Astrocyte (in vitro differentiated cells and primary cell): ENCODE data around the gene RALGAPA2. TPM values are rescaled to one million over a fixed set of nuclear protein-coding genes. Genes with fewer than 3 reads are reported as not detected.

ENCODE experiments used
- DNase-seq: peaks from one replicate; pipeline ENCODE4 v3.0.0-alpha.2; 2010; ENCODE audit warnings: low read depth
- FAIRE-seq: peaks from 2 replicates; lab custom pipeline; 2011; peaks lifted over from hg19 to GRCh38; lab: Jason Lieb, UNC
- H2AFZ ChIP-seq: 2 replicates; pipeline ENCODE4 v1.6.0; 2012; ENCODE audit warnings: low read depth, low read length, inconsistent platforms
- H3K27ac ChIP-seq: 2 replicates; pipeline ENCODE4 v1.5.1; 2011; ENCODE audit warnings: low read depth, low read length, inconsistent platforms
- H3K27me3 ChIP-seq: 2 replicates; pipeline ENCODE4 v1.6.0; 2011; ENCODE audit warnings: low read length, inconsistent platforms; ENCODE audit not compliant: insufficient read depth
- H3K36me3 ChIP-seq: 2 replicates; pipeline ENCODE4 v1.5.1; 2011; ENCODE audit warnings: low read length, inconsistent platforms; ENCODE audit not compliant: insufficient read depth
- H3K4me1 ChIP-seq: 2 replicates; pipeline ENCODE4 v1.5.1; 2011; ENCODE audit warnings: low read length, inconsistent platforms; ENCODE audit not compliant: insufficient read depth
- H3K4me2 ChIP-seq: 2 replicates; pipeline ENCODE4 v1.6.0; 2012; ENCODE audit warnings: low read length, inconsistent platforms
- H3K4me3 ChIP-seq: 2 replicates; pipeline ENCODE4 v1.5.1; 2011; ENCODE audit warnings: low read depth, mild to moderate bottlenecking, low read length, inconsistent platforms; ENCODE audit not compliant: insufficient read depth
- H3K79me2 ChIP-seq: 2 replicates; pipeline ENCODE4 v1.6.0; 2012; ENCODE audit warnings: mild to moderate bottlenecking, low read length, inconsistent platforms; ENCODE audit not compliant: insufficient read depth
- H3K9ac ChIP-seq: 2 replicates; pipeline ENCODE4 v1.6.0; 2012; ENCODE audit warnings: mild to moderate bottlenecking, low read length, inconsistent platforms
- H3K9me3 ChIP-seq: 2 replicates; pipeline ENCODE4 v1.5.1; 2012; ENCODE audit warnings: low read depth, mild to moderate bottlenecking, low read length, inconsistent platforms; ENCODE audit not compliant: insufficient read depth
- H4K20me1 ChIP-seq: 2 replicates; pipeline ENCODE4 v1.6.0; 2012; ENCODE audit warnings: low read length, inconsistent platforms; ENCODE audit not compliant: insufficient read depth
- H3K27ac Mint-ChIP-seq: one replicate; pipeline ENCODE4 v1.8.0; 2021; ENCODE audit warnings: mild to moderate bottlenecking, mixed read lengths; ENCODE audit not compliant: unreplicated experiment
- H3K27me3 Mint-ChIP-seq: one replicate; pipeline ENCODE4 v1.8.0; 2021; ENCODE audit warnings: low read depth, mixed read lengths; ENCODE audit not compliant: unreplicated experiment
- H3K36me3 Mint-ChIP-seq: one replicate; pipeline ENCODE4 v1.8.0; 2021; ENCODE audit warnings: low read depth, mixed read lengths; ENCODE audit not compliant: unreplicated experiment
- H3K4me1 Mint-ChIP-seq: one replicate; pipeline ENCODE4 v1.8.0; 2021; ENCODE audit warnings: low read depth, mixed read lengths; ENCODE audit not compliant: unreplicated experiment
- H3K4me3 Mint-ChIP-seq: one replicate; pipeline ENCODE4 v1.8.0; 2021; ENCODE audit warnings: mild to moderate bottlenecking, moderate library complexity, mixed read lengths; ENCODE audit not compliant: unreplicated experiment
- H3K9me3 Mint-ChIP-seq: one replicate; pipeline ENCODE4 v1.8.0; 2021; ENCODE audit warnings: mild to moderate bottlenecking, mixed read lengths; ENCODE audit not compliant: unreplicated experiment
- EZH2 ChIP-seq: IDR thresholded peaks from 2 replicates; pipeline ENCODE4 v1.6.1; 2012; ENCODE audit warnings: mild to moderate bottlenecking, low read length, inconsistent platforms; ENCODE audit not compliant: insufficient read depth
- total RNA-seq: library from RNA; stranded (reverse); gene quantifications from 2 replicates; pipeline ENCODE4 v1.2.1, GENCODE V29; 2021
- TF ChIP-seq, protein P1 (sequence below): IDR thresholded peaks from 2 replicates; pipeline ENCODE4 v1.5.1; 2011; ENCODE audit warnings: low read depth, mild to moderate bottlenecking, inconsistent platforms, low read length, moderate library complexity; ENCODE audit not compliant: insufficient read depth

The RALGAPA2 gene
- total RNA-seq, 1 donor from 2014 or later = 6.6 TPM

GRCh38 chr20:20466341-20466879 is 246.0 kb downstream of the RALGAPA2 start:
- Mint-ChIP-seq H3K27ac (peak overlapping the region; percentile 98), H3K4me3 (no peak overlapping the region), H3K4me1 (peaks cover 19% of the 10 kb centered on the region), H3K9me3 (no peaks in the 10 kb centered on the region), H3K36me3 (peaks cover 2% of the 10 kb centered on the region), H3K27me3 (peaks cover 2% of the 10 kb centered on the region)
- no peak overlapping the region for H3K9ac ChIP-seq
- TF ChIP-seq, protein P1, sequence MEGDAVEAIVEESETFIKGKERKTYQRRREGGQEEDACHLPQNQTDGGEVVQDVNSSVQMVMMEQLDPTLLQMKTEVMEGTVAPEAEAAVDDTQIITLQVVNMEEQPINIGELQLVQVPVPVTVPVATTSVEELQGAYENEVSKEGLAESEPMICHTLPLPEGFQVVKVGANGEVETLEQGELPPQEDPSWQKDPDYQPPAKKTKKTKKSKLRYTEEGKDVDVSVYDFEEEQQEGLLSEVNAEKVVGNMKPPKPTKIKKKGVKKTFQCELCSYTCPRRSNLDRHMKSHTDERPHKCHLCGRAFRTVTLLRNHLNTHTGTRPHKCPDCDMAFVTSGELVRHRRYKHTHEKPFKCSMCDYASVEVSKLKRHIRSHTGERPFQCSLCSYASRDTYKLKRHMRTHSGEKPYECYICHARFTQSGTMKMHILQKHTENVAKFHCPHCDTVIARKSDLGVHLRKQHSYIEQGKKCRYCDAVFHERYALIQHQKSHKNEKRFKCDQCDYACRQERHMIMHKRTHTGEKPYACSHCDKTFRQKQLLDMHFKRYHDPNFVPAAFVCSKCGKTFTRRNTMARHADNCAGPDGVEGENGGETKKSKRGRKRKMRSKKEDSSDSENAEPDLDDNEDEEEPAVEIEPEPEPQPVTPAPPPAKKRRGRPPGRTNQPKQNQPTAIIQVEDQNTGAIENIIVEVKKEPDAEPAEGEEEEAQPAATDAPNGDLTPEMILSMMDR = no peak
- TF ChIP-seq EZH2 = no peak
- no peaks in the 10 kb centered on the region for H3K9me3 ChIP-seq
- no peak overlapping the region for H3K4me3 ChIP-seq
- peaks cover 13% of the 10 kb centered on the region for H3K4me1 ChIP-seq
- H3K4me2 ChIP-seq = no peak overlapping the region
- no peaks in the 10 kb centered on the region for H3K27me3 ChIP-seq
- no peaks in the 10 kb centered on the region for H3K79me2 ChIP-seq
- no peaks in the 10 kb centered on the region for H4K20me1 ChIP-seq
- no peak overlapping the region for H2AFZ ChIP-seq
- FAIRE-seq (no peak), DNase-seq (peak; percentile 89)
- H3K36me3 ChIP-seq = no peaks in the 10 kb centered on the region
- no peak overlapping the region for H3K27ac ChIP-seq

DNA sequence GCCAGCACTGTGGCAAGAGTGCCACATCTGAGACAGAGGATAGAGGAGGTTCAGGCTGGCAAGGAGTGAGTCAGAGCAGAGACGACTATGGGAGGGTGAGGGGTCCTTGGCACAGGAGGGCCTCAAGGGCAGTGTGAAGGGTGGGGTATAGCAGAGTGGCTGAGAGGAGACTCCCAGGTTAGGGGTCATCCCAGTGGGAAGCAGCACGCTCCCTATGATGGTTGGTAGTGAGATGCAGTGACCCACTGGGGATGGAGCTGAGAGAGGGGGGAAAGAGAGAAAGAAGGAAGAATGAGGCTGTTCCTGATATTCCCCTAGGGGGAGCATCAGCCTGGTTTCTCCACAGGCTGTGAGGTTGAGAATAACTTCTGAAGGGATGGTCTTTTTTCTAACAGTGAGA is 247.2 kb downstream of the RALGAPA2 start:
- Histone ChIP-seq H3K27ac (no peak overlapping the region), H3K79me2 (no peaks in the 10 kb centered on the region), H4K20me1 (no peaks in the 10 kb centered on the region), H3K4me1 (peaks cover 13% of the 10 kb centered on the region), H3K27me3 (no peaks in the 10 kb centered on the region), H3K36me3 (no peaks in the 10 kb centered on the region), H3K4me2 (no peak overlapping the region), H3K4me3 (no peak overlapping the region), H3K9ac (no peak overlapping the region), H2AFZ (no peak overlapping the region), H3K9me3 (no peaks in the 10 kb centered on the region)
- DNase-seq = no peak
- Mint-ChIP-seq H3K36me3 (peaks cover 2% of the 10 kb centered on the region), H3K27ac (peak overlapping the region; percentile 53), H3K4me3 (no peak overlapping the region), H3K4me1 (peaks cover 19% of the 10 kb centered on the region), H3K9me3 (no peaks in the 10 kb centered on the region), H3K27me3 (peaks cover 2% of the 10 kb centered on the region)
- no peak for FAIRE-seq
- TF ChIP-seq, protein P1 = peak; percentile 17
- TF ChIP-seq EZH2 = no peak

DNA sequence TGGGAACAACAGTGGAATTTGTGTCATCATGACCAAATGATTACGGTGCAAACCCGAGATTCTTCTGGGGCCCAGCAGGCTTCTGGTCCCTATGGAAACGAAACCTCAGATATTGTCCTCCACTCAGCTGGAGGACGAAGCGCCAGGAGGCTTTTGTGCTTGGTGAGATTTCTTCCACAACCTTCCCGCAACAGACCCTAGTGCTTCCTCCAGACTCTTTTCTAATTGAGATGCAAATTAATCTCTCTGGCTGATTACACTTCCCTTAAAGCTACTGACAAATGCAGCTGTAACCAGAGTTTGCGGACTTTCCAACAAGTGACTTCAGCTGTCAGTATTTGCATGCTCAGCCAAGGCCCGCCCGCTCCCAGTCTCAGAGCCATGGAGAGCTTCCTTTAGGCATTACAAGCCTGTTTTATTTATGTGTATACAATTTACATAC is 248.5 kb downstream of the RALGAPA2 start:
- no peaks in the 10 kb centered on the region for H4K20me1 ChIP-seq
- peak overlapping the region; percentile 65 for H3K4me2 ChIP-seq
- H3K9ac ChIP-seq = no peak overlapping the region
- no peak overlapping the region for H3K4me3 ChIP-seq
- Mint-ChIP-seq H3K4me1 (peaks cover 23% of the 10 kb centered on the region), H3K9me3 (no peaks in the 10 kb centered on the region), H3K36me3 (peaks cover 2% of the 10 kb centered on the region), H3K27me3 (peaks cover 2% of the 10 kb centered on the region), H3K4me3 (no peak overlapping the region), H3K27ac (peak overlapping the region; percentile 77)
- no peaks in the 10 kb centered on the region for H3K27me3 ChIP-seq
- no peaks in the 10 kb centered on the region for H3K36me3 ChIP-seq
- peaks cover 16% of the 10 kb centered on the region for H3K4me1 ChIP-seq
- H3K79me2 ChIP-seq = no peaks in the 10 kb centered on the region
- H2AFZ ChIP-seq = no peak overlapping the region
- no peak for TF ChIP-seq EZH2
- TF ChIP-seq, protein P1 = no peak
- FAIRE-seq (no peak), DNase-seq (peak; percentile 68)
- H3K27ac ChIP-seq = peak overlapping the region; percentile 54
- no peaks in the 10 kb centered on the region for H3K9me3 ChIP-seq
